RPMI8226 (cell line): ENCODE results near the gene ASTN2.

Source experiments
- DNase-seq: peaks from one replicate; pipeline ENCODE4 v3.0.0-alpha.2; 2015

Gene ASTN2

DNA sequence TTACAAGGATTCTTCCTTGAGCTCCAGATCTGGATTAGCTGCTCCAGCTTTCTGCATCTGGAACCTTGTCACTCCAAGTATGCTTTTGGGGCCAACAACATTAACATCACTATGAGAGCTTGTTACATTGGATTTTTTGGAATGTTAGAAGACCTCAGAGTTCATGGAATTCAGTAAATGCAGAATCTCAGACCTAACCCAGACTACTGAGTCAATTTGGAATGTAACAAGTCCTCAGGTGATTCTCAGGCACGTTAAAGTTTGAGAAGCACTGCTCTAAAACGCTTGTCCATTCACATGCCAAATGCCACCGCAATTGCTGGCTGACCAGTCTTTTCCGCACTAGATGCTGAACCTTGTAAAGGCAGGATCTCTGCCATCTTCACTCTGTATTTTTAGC is 979.2 kb downstream of the ASTN2 start:
- no peak for DNase-seq

DNA sequence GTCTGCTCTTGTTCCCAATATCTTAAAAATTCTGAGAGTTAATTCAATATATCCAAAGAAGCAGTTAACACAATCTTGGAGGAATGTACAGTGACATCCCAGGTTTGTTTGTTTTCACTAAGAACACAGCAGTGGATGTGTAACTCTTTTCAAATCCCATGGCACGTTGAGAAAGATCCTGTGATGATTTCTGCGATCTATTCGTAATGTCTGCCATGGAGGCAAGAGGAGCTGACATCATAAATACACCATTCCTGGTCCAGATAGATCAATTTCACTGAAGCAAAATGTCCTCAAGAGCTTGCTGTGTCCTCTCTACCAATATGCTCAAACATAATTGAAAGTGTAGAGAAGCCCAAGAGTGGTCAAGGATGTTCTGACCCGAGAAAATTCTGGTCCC is 980.5 kb downstream of the ASTN2 start:
- DNase-seq, result no peak

DNA sequence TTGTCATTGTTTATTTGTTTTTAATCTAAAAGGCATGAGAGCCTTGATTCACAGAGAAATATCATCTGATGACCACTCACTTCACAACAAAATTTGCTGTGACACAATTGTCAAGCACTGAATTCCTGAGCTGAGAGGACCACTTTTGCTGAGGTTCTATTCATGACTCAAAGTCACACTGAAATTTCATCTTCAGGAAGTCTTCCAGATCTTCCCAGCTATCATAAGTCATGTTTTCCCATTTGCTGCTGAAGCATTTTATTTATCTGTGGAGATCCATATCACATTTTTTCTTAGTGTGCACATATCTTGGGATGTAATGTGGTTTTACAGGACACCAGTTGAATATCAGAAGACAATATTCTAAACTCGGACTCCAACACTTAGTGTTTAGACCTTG is 982.8 kb downstream of the ASTN2 start:
- no peak for DNase-seq

DNA sequence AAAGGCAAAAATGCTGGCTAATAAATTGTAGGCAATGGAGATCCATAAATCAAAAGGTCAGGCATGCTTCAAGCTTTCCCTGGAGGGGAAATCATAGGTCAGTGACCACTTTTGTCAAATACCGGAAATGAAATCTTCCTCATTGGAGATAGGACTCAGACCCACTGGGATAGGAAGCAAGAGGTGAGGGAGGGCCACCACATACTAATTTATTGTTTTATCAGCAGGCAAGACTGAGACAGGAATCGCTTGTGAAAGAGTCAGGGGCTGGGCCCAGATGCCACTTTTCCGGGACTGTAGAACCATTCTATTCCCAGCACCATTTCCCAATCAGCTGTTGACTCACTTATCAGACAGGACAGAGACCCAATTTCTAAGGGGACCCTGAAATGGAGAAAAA is 984.0 kb downstream of the ASTN2 start:
- DNase-seq, result no peak

DNA sequence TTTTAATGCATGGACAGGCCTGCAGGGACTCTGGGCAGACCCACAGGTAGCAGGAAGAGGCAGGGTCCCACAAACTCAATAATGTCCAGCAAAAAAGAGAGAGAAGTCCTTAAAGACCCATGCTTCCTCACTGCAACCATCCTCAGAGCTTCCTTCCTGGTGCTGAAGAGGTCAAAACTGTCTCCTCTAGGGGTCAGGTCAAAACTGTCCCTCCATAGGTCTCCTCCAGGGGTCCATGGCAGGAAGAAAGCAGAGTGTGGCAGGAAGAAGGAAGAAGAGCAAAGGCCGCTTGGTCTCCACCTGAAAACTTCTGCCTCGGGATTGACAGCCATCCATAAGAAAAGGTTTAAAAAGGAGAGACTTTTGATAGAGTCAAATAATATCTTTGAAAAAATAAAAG is 989.6 kb downstream of the ASTN2 start:
- DNase-seq, result no peak

DNA sequence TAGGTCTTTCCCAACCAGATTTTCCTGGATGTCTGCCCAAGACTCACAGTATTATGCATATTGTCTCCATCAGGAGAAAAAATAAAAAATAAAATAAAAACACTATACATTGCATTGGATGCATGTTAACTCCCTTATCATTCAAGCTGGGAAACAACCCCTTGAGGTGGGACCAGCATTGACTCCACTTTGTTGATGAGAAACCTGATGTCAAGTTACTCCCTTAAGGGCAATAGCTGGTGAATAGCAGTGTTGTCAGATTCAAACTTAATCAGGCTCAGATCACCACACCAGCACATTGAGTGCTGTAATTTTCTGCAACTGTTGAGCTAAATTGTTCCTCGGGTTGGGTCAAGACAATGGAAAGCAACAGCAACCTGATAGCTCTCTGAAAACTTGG is 991.7 kb downstream of the ASTN2 start:
- DNase-seq, result no peak

DNA sequence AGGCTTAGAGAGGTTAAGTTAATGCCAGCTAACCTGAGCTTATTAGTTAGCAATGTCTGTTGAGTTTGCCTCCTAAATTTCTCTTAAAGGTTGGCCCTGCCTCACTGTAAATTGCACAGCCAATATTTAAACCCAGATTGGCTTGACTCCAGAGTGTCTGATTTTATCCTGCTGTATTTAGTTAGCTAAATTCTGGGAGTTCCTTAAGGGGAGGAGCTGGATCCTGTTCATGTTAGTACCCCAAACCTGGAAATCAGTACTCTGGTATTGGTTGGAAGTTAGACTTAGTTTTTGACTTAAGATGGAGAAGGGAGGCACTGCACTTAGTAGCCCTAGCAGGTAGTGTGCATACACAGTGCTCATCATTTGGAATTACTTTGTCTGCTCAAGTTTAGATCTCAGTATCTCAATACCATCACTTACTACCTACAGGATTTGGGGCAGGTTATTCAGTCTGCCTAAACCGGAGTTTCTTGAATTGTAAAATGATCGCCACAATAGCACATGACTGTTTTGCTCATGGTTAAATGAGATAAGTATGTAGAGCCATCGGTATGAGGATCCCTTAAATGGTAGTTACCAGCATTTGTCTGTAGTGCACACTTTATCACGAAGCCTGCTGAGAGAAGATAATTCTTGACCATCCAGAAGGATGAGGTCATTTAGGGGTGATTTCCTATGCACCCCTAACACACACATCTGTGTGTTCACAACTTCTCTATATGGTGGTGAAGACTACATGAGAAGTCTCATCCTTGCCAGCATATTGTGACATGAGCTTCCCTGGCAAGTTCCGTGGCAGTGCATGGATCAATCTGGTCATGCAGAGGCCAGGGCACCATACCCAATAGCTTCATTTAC is 992.5 kb downstream of the ASTN2 start:
- no peak for DNase-seq

DNA sequence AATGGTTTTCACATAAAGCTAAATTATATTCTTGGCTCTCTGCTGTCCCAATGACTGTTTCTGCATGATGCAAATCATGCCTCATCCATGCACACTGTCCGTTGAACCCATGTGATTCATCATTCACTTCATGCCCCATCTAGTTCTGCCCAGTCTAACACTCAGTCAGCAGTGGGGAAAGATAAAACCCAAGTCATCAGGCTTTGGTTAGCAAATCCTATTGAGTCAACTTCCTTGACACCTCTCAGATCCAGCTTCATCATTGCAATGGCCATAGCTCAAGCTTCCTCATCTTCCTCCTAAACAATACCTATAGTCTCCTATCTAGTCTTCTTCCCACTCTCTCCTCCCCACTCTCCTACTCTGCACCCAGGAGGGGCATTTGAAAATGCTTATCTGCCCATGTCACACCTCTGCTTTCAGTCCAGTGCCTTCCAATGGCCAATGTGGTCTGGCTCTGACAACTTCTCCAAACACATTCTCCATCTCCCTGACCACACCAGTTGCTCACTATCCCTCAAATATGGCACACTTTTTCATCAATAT is 993.8 kb downstream of the ASTN2 start:
- DNase-seq, result no peak

DNA sequence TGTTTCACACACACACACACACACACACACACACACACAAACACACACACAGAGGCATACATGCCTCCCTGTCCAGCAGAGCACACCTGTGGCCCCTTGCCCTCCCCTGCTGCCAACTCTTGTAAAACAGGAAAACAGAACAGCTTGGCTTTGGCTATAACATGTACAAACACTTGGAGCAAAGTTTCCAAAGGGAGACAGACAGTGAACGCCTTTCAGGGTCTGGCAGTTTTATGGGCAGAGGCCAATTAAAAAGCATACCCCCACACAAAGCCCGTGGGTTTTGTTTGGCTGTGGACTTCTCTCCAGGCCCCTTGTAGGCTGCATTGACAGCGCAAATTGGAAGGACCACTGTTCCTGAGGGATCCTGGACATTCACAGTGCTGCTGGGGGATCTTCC is 995.7 kb downstream of the ASTN2 start:
- no peak for DNase-seq

DNA sequence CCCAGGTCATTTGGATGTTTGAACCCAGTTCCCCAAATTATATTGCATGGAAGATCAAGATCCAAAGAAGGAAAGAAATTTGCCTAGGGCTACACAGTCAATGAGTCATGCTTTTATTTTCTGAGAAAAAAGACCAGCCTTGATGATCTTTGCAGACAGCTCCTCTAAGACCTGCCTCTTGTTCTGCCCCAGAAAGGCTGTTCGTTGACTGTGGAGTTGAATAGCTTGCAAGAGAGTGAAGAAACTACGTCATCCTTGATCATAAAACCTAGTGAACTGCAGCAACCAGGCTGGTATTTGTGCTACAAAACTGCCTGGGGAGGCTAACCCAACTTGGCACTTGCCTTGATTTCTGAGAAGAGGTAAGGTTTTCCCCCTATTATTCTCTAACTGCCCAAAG is 997.4 kb downstream of the ASTN2 start:
- no peak for DNase-seq

DNA sequence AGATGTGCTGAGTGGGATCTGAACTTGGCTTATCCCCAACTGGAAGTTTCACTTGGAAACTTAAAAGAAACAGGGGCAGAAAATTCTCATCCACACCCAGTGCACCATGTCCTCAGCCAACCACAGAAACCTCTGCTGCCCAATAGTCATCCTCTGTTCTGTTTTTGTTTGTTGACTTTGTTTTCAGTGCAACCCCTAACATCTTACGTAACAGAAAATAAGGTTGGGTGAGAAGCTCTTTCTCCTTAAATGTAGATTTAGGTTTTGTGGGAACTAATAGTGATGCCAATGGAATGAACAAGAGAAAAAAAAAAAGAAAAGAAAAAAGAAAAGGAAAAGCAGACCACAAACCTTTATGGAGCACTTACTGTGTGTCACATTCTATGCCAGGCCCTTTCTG is 998.4 kb downstream of the ASTN2 start:
- no peak for DNase-seq

DNA sequence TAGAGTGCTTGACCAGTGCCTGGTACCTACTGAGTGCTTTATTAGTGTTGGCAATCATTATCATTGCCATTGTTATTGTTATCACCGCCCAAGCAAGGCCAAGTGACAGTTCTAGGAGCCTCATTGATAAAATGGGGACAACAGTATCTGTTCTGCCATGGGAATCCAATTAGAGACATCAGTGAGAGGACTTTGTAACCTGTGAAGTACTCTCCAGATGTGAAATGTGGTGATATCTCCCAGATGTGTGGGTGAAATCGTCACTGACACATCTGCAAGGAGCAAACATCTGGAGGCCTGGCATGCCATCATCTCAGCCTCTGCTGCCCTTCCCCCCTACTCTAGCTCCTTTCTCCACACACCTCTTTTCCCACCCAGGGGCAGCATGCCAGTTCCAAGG is 1000.5 kb downstream of the ASTN2 start:
- no peak for DNase-seq

DNA sequence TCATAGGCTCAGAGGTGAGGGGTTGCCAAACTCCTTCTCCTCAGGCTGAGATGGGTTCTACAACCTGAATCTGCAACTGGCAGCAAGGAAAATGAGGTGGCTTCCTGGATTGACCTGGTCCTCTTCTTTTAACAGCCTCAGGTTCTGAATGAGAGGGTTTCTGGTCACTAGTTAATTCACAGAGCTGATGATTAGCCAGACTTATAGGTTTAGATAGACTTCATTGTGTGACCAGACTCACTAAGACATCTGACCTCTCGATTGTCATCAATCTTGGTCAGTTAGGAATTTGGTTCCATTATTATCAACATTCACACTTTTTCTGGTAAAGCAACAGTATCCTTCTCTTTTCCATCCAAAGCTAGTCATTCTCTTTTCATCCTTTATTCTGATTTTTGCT is 1003.4 kb downstream of the ASTN2 start:
- DNase-seq, result no peak

DNA sequence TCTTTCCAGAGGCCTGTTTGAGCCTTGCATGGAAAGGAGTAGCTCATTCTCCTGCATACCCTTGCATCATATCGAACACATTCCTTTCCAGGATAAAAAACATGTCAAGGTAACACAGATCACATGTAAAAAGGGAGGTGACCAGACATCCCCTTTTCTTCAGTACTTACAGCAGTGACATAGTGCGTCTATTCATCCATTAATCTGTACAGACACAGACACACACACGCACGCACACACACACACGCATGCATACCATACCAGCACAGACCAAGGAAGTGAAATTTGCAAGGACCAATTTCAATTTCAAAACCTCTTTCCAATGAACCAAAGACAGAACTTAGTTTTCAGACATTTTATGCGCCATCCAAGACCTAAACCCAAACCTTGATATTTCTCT is 1005.2 kb downstream of the ASTN2 start:
- DNase-seq, result no peak

DNA sequence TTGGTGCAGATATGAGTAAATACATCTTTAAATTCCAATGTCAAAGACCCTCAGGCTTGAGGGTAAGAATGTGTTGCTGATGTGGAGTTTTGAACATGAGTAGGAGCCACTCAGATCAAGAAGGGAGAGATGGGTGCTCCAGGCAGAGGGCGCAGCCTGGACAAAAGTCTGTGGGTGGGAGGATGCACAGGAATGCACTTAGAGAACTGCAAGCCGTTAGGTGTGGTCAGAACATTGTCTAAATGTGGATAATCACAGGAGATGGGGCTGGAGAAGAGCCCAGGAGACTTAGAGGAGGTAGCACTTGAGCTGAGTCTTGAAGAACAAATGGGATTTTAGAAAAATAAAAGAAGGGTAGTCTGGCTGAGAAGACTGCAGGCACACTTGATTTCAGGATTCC is 1005.7 kb downstream of the ASTN2 start:
- DNase-seq, result no peak

DNA sequence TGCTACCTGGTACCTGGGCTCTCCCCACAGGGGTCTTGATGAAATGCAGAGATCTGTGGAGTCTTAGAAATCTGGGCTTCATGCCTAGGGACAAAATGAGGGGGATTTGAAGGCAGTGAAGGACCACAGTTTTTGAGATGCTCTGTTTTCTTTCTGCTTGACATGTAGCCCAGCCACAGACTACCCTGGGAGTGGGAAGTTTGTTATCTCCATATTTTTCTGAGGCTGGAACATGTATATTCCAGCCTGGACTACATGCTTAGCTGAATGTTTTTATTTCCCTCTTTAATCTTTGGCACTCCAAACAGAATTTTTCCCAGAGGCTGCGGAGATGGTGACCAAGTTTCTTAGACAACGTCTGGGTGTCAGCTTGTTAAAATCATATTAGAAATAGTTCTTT is 1008.4 kb downstream of the ASTN2 start:
- DNase-seq, result no peak

DNA sequence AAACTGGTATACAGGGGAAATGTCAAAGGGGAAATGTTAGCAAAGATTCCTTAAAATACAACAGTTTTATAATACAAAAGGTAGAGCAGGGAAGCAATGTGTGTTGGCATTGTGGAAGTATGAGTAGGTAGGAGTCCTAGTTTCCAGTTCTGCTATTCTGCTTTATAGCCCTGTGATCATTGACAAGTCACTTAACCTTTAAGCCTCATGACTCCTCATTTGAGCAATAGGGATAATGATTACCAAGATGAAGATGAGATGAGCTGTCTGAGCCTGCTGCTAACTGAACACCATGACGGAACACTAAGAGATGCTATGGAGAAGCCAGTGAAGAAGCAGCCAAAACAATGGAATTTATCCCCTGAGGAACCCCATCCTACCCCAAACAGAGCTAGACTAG is 1009.5 kb downstream of the ASTN2 start:
- DNase-seq, result no peak

DNA sequence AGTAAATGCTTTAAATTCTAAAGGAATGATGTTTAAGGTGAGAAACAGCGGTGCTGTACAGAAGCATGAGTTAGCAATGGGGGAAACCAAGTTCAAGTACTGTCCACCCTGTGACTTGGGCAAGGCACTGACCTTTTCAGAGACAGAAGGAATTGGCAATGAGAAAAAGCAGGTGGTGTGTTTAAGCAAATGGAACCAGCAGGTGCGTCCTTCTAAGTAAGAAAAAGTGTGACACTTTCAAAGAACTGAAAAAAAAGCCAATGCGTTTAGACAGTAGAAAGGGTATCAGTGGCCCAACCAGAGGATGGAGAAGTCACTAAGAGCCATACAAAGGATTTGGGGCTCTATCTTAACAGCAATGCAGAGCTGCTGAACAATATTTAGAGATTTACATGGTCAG is 1010.6 kb downstream of the ASTN2 start:
- no peak for DNase-seq

DNA sequence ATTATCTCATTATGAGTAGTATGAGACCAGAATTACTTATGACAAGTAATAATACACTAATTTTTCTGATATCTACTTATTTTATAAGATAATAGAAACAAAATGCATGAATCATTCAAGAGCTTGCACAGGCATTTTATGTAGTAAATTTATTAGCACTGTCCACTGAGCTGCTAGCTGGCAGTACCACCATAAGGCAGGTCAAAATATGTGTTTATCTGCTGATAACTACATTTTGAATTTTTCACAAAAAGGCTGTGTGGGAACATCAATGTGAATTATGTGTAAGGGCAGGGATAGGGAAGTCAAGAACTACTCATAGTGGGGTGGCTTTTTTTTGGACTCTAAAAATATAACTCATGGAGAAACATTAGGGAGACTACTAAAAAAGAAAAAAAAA is 1011.7 kb downstream of the ASTN2 start:
- DNase-seq, result no peak

DNA sequence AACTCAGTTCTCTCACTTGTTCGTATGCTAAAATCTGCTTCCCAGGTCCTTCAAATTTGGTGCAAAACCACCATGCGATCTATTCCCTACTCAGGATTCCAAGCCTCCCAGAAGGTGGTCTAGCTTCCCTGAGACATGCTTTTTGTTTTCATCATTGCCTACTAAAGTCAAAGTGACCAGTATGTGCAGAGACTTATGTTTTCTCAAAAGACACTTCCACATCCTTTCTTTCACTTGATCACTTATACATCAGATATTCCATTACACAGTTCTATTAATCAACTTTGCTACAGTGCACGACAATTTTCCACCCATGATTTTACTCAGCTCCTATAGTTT is 1019.2 kb downstream of the ASTN2 start:
- no peak for DNase-seq

DNA sequence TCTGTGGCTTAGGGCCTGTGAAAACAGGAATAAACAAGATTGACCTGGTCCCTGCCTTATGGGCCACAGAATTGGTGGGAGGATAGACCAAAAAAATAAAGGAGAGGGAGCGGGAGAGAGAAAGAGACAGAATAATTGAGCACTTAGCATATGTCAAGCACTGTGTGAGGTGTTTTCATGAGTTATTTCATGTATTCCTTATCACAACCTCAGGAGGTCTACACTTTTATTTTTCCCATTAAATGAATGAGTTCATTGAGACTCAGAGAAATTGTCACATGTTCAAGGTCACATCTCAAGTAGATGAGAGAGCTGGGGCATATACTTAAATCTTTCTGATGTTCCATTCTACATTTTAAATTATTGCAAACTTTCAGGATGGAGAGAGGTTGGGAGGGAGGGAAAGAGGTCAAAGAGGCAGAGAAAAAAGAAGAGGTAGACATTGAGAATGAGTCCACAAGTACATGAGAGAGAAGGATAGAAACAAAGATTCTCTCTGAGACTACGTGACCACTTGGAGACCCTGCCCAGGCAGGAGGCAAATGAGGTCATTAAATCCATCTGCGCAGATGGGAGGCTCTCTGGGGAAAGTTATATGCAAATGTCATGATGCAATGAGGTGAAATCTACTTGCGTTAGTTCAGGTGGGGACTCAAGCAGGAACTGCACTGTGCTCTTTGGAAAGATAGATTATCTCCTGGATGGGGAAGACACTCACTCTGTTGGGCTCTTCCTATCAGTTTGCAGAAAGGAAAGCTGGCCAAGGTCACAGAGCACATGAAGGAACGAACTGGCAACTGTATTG is 1019.8 kb downstream of the ASTN2 start:
- no peak for DNase-seq

DNA sequence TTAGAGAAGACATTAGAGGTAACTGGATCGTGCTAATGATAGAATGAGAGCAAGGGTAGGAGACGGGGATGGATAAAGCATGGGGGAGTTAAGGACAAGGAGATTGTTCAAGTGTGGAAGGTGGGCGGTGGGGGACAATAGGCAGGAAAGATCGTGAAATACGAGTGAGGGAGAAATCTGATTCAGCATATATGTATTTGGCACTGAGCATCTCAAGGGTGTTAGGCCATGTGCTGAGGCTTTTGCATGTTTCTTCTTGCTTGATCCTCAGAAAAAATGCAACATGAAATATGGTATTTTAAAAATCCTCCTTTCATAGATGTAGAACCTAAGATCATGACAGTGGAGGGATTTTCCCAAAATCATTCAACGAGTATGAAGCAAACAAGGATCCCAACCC is 1020.8 kb downstream of the ASTN2 start:
- no peak for DNase-seq

DNA sequence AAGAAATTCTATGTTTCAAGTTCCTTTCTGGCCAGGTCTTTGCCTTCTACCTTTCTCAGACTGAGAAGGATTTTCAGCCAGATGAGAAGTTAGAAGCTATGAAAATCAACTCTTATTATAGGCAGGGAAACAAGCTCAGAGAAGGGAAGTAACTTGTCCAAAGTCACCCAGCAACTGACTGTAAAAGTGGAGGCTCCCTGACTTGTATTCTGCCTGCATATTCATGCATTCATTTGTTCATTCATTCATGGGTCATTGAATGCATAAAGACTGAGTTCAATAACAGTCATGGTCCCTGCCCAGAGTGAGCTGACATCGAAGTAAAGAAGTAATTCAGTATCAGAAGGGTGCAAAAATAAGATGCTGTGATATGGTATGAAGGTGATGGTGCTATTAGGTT is 1021.7 kb downstream of the ASTN2 start:
- no peak for DNase-seq

DNA sequence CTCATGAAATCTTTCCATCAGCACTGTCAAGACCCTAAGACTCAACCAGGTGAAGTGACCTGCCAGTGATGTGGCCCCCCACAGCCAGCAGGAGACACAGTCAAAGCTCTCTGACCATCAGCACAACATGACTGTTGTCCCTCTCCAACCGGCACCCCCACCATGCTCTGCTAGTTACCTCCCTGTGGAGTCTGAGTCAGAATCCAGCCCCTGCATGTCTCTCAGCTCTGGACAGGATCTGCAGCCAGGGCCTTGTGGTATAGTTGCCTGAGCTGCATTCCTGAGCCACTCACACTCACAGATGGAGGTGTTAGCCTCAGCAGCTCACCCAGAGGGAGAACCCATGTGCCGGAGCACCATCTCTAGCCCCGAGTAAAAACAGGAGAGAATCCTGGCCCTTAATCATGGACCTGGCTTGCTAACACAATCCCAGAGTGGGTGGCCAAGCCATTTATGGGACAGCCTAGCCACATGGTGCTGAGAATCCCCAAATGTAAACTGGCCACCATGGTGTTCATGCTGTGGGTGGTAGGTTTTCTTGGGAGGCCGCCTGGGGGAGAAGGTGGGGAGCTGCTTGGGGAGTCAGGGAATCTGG is 1023.5 kb downstream of the ASTN2 start:
- DNase-seq, result no peak
